ENCODE data around the gene FBXL5. TPM values are rescaled to one million over a fixed set of nuclear protein-coding genes. Genes with fewer than 3 reads are reported as not detected.

The FBXL5 gene
- total and polyA plus RNA-seq, 2 of the 13 experiments (the other 11 are each of a cell fraction or from before 2014, with no cell fraction given), result 17.4 to 45.3 TPM

DNA sequence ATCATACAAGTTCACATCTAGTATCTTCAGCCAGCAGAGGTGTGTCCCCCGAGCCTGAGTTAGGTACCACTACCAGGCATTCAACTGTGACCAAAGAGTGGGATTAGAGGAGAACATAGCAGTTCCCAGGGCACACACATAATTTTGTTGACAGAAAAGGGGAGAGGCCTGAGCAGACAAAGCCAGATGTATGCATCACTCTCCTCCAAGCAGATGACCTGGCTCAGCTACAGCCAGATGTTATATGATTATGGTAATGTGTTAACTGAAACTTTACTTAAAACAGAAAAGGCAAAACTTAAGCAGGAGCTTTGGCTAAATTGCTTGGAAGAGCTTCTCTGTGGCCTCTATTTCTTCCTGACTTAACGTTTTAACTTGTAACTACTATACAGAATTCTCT is 96.6 kb downstream of the FBXL5 start:
- Histone ChIP-seq H3K4me2 (ENCODE audit: low read depth, low read length) (no peak overlapping the region), H3K27me3 (ENCODE audit: control insufficient read depth in 1 of 2, insufficient read depth in 2 of 2, low read length in 2 of 2) (no peaks in the 10 kb centered on the region), H3K36me3 (replicated peaks in 1 of 2; ENCODE audit: control insufficient read depth in 1 of 2, insufficient read depth in 2 of 2, low read length in 2 of 2) (peaks cover 1 to 3% of the 10 kb centered on the region in 2 experiments; a peak in 1 of 5 replicates), H3K4me1 (ENCODE audit: insufficient read depth, low read length) (0 out of 2 replicates have a peak, but pooled peaks cover 9% of the 10 kb centered on the region), H3K27ac (ENCODE audit: extremely low read length, insufficient read depth, low read length) (no peak overlapping the region), H3K9ac (ENCODE audit: insufficient read depth, low read depth, low read length) (no peak overlapping the region), H3K79me2 (ENCODE audit: insufficient read depth, low read length) (no peaks in the 10 kb centered on the region), H3K9me3 (ENCODE audit: low read length) (no peaks in the 10 kb centered on the region), H4K20me1 (ENCODE audit: insufficient read depth, low read length) (no peaks in the 10 kb centered on the region), H3K4me3 (replicated peaks in 1 of 3; ENCODE audit: insufficient read depth in 1 of 3, low read depth in 2 of 3, low read length in 3 of 3) (no peak overlapping the region), H2AFZ (ENCODE audit: low read length) (no peak overlapping the region)
- FAIRE-seq, result no peak
- POLR2A ChIA-PET, result no interaction called here
- BruUV-seq (replicated peaks), result no TSS peak
- CTCF ChIA-PET (ENCODE audit: low intra/inter-chr PET ratio, low total read pairs), result no interaction called here
- TF ChIP-seq, protein P1, sequence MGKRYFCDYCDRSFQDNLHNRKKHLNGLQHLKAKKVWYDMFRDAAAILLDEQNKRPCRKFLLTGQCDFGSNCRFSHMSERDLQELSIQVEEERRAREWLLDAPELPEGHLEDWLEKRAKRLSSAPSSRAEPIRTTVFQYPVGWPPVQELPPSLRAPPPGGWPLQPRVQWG (CRISPR knock-in tag; IDR thresholded peaks at IDR 0.05; ENCODE audit: borderline replicate concordance, low read depth), result no peak
- TF ChIP-seq ZNF749 (CRISPR knock-in tag; IDR thresholded peaks at IDR 0.05; ENCODE audit: borderline replicate concordance), result no peak
- no peak for TF ChIP-seq ZC3H4 (CRISPR knock-in tag; IDR thresholded peaks at IDR 0.05; ENCODE audit: borderline replicate concordance)
- TF ChIP-seq ZNF75D (CRISPR knock-in tag; IDR thresholded peaks at IDR 0.05; ENCODE audit: borderline replicate concordance), result no peak
- TF ChIP-seq, protein P2, sequence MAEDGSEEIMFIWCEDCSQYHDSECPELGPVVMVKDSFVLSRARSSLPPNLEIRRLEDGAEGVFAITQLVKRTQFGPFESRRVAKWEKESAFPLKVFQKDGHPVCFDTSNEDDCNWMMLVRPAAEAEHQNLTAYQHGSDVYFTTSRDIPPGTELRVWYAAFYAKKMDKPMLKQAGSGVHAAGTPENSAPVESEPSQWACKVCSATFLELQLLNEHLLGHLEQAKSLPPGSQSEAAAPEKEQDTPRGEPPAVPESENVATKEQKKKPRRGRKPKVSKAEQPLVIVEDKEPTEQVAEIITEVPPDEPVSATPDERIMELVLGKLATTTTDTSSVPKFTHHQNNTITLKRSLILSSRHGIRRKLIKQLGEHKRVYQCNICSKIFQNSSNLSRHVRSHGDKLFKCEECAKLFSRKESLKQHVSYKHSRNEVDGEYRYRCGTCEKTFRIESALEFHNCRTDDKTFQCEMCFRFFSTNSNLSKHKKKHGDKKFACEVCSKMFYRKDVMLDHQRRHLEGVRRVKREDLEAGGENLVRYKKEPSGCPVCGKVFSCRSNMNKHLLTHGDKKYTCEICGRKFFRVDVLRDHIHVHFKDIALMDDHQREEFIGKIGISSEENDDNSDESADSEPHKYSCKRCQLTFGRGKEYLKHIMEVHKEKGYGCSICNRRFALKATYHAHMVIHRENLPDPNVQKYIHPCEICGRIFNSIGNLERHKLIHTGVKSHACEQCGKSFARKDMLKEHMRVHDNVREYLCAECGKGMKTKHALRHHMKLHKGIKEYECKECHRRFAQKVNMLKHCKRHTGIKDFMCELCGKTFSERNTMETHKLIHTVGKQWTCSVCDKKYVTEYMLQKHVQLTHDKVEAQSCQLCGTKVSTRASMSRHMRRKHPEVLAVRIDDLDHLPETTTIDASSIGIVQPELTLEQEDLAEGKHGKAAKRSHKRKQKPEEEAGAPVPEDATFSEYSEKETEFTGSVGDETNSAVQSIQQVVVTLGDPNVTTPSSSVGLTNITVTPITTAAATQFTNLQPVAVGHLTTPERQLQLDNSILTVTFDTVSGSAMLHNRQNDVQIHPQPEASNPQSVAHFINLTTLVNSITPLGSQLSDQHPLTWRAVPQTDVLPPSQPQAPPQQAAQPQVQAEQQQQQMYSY (CRISPR knock-in tag; IDR thresholded peaks at IDR 0.05), result no peak
- TF ChIP-seq, protein P3, sequence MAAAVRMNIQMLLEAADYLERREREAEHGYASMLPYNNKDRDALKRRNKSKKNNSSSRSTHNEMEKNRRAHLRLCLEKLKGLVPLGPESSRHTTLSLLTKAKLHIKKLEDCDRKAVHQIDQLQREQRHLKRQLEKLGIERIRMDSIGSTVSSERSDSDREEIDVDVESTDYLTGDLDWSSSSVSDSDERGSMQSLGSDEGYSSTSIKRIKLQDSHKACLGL (CRISPR knock-in tag; IDR thresholded peaks at IDR 0.05), result no peak
- no peak for TF ChIP-seq ZFP82 (CRISPR knock-in tag; IDR thresholded peaks at IDR 0.05; ENCODE audit: borderline replicate concordance)
- no peak for TF ChIP-seq NFRKB (IDR thresholded peaks at IDR 0.05)
- TF ChIP-seq, protein P4, sequence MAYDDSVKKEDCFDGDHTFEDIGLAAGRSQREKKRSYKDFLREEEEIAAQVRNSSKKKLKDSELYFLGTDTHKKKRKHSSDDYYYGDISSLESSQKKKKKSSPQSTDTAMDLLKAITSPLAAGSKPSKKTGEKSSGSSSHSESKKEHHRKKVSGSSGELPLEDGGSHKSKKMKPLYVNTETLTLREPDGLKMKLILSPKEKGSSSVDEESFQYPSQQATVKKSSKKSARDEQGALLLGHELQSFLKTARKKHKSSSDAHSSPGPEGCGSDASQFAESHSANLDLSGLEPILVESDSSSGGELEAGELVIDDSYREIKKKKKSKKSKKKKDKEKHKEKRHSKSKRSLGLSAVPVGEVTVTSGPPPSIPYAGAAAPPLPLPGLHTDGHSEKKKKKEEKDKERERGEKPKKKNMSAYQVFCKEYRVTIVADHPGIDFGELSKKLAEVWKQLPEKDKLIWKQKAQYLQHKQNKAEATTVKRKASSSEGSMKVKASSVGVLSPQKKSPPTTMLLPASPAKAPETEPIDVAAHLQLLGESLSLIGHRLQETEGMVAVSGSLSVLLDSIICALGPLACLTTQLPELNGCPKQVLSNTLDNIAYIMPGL (CRISPR knock-in tag; IDR thresholded peaks at IDR 0.05; ENCODE audit: borderline replicate concordance in 1 of 2, low read depth in 1 of 2), result no peak
- TF ChIP-seq NFATC3 (CRISPR knock-in tag; IDR thresholded peaks at IDR 0.05), result no peak
- TF ChIP-seq HNF4A (CRISPR knock-in tag; IDR thresholded peaks at IDR 0.05), result no peak
- TF ChIP-seq, protein P5, sequence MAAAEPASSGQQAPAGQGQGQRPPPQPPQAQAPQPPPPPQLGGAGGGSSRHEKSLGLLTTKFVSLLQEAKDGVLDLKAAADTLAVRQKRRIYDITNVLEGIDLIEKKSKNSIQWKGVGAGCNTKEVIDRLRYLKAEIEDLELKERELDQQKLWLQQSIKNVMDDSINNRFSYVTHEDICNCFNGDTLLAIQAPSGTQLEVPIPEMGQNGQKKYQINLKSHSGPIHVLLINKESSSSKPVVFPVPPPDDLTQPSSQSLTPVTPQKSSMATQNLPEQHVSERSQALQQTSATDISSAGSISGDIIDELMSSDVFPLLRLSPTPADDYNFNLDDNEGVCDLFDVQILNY (CRISPR knock-in tag; conservative IDR thresholded peaks at IDR 0.05), result no peak
- no peak for TF ChIP-seq MAFG (CRISPR knock-in tag; IDR thresholded peaks at IDR 0.05)
- no peak for TF ChIP-seq ISL2 (CRISPR knock-in tag; IDR thresholded peaks at IDR 0.05)
- no peak for TF ChIP-seq CBX5 (CRISPR knock-in tag; IDR thresholded peaks at IDR 0.05; ENCODE audit: borderline replicate concordance)
- TF ChIP-seq FOXA1 (IDR thresholded peaks at IDR 0.05), result no peak
- no peak for TF ChIP-seq FOXA1 (CRISPR knock-in tag; IDR thresholded peaks at IDR 0.05)
- no peak for TF ChIP-seq ZNF354B (CRISPR knock-in tag; IDR thresholded peaks at IDR 0.05)
- no peak for ATAC-seq
- in situ Hi-C loops (cut with HindIII; ENCODE audit: extremely low pct_ligation_motif_present, low pct_unique_long_range_greater_than_20kb) (no loop called here), intact Hi-C loops (cut with micrococcal nuclease; ENCODE audit: unreplicated experiment) (no loop called here)
- WGBS (ENCODE audit: low lambda C conversion rate), result 94% methylated on average over 2 of the region's 2 CpGs
- no peak for DNase-seq (ENCODE audit: low spot score)
